HG03039 (cell line): ENCODE data around the gene KRTAP4-8.
"Not testable (repeated sequence)": the region's sequence is repeated elsewhere in the genome, so short reads cannot be mapped to it uniquely, and the experiment has no call there.

Experiments used
- ATAC-seq: cut with Tn5 transposase; IDR thresholded peaks from one replicate; pipeline ENCODE4 v1.9.1; 2021; ENCODE audit warnings: mild to moderate bottlenecking, moderate library complexity; ENCODE audit not compliant: unreplicated experiment

The KRTAP4-8 gene

GRCh38 chr17:41065829-41066624 lies 31.9 kb downstream of the KRTAP4-8 start, which contains the start of gene KRTAP2-4:
KRTAP2-4 (minus strand) TSS chr17:41065879; CDS start chr17:41065845, 34 bp downstream.
- ATAC-seq, result no peak

DNA sequence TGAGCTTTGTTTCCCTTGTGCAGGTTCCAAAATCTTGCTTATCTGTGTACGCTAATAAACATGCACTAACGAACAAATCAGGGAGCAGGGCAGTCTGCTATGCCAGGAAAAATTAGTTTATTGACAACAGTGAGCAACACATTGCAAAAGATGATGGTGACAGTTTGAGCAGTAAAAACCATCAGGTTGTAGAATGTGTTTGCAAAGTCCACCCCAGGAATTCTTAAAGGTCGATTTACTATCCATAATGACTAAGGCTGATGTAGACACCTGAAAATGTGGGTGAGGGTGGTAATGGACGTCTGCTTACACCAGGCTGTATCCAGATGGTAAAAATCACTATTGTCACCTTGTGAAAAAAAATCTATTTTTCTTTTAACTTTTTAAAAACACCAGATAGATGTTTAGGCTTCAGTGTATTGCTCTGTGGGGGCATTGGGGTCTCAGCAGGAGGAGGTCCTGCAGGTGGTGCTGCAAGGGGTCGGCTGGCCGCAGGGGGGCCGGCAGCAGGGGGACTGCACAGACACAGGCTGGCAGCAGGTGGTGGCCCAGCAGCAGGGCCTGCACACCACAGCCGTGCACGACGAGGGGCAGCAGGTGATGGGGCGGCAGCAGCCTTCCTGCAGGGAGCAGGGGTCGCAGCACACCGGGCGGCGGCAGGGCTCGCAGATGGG lies 32.8 kb downstream of the KRTAP4-8 start:
- ATAC-seq, result not testable (repeated sequence)

DNA sequence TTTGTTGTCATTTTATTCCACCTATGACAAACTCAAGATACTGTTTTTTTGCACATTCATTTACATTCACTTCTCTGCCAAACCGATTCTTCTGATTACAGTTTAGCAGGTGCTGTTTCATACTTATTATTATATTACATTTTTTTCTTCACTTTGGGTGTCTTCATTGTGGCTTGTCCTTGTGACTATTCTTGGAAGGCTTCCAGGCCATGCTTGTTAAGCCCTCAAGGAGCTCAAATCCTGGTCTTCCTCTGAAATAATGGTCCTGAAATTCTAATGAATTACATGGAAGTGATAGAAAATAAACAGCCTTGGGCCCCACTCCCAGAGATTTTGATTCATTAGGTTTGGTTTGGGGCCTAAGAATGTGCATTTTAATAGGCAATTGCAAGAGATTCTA lies 33.6 kb downstream of the KRTAP4-8 start:
- no peak for ATAC-seq

DNA sequence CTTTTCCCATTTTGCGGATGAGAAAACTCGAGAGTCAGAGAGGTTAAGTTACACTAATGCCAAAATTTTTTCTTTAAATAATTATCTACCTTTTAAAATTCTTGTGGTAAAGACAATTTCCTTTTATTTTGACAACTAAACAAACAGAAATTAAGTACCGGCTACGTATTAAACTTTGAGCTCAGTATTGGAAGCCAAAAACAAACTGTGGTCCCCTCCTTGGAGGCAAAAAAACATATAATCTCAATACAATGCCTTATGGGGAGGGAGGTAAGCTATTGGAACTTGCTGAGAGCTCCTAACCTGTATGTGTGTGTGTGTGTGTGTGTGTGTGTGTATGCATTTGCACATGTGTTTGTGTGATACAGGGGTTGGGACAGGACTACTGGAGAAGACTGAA lies 34.5 kb downstream of the KRTAP4-8 start:
- no peak for ATAC-seq

DNA sequence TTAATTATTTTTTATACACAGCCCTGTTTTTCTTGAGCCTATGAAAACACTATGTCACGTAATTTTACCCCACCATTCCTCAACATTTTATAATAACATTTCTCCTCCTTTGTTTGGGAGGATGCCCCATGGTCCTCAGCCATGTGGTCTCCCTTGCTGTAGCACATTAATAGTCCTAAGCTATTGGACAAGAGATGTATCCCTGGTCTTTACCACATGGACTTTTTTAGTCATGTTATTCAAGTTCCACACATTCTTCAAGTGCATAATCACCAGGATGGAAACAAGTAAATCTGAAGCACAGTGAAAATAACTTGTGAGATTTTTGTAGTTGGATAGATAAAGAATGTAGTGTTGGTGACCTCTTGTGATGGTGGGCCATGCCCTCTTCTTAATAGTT lies 36.0 kb downstream of the KRTAP4-8 start:
- no peak for ATAC-seq

DNA sequence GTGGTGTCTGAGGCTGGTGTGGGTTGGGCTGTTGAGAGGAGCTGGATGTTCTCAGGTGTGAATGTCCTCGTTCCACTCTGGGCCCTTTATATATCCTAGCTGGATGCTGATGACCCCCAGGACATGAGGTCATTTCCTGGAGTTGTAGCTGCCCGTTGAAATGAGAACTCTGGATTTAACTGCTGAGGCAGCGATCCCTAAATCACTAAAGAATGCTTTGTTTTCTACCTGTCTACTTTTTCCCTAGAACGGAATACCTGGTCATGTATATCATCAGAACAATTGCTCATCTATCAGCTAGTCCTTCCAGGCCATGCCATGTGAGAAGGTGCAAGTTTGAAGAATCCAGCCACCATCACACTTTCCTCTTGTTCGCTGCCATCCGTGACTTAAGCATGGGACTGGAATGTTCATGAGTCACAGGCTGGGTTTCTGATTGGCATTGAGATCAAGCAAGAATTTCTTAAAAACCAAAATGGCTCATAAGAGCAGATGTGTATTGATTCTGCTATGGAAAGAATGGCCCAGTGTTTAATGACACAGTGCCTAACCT lies 37.8 kb downstream of the KRTAP4-8 start, which contains the start of gene KRTAP2-3:
TSS of gene KRTAP2-3 (minus strand) at position 63 of the 553 bp plus-strand sequence. CDS start 64 bp downstream, outside the sequence.
- ATAC-seq, result no peak

GRCh38 chr17:41059276-41060051 lies 38.5 kb downstream of the KRTAP4-8 start:
- not testable (repeated sequence) for ATAC-seq

DNA sequence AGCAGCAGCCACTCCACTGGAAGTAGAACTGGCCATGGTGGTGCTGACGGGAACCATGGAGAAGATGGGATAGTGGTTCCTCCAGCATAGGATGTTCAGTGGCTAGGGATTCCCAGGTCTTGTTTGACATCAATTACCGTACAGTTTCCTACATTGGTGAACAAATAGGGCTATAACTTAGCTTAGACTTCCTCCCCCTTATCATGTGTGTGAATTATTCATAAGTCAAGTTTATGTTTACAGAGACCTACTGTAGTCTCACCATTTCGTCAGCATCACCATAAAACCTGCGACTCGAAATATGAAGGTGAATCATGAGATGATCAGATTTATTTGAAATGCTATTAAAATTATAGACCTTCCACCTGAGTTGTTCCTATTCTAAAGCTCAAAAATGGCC lies 39.2 kb downstream of the KRTAP4-8 start:
- ATAC-seq, result no peak

- no peak for ATAC-seq
These were observed 40.4 kb downstream of the KRTAP4-8 start for GRCh38 chr17:41057547-41057946.

GRCh38 chr17:41055130-41055529 lies 42.8 kb downstream of the KRTAP4-8 start, which contains the start of gene KRTAP2-2:
KRTAP2-2 (minus strand) TSS chr17:41055230; CDS start chr17:41055211, 19 bp downstream.
- not testable (repeated sequence) for ATAC-seq

- not testable (repeated sequence) for ATAC-seq
These were observed 43.4 kb downstream of the KRTAP4-8 start for GRCh38 chr17:41054556-41054955.

GRCh38 chr17:41054025-41054424 lies 43.9 kb downstream of the KRTAP4-8 start:
- no peak for ATAC-seq

DNA sequence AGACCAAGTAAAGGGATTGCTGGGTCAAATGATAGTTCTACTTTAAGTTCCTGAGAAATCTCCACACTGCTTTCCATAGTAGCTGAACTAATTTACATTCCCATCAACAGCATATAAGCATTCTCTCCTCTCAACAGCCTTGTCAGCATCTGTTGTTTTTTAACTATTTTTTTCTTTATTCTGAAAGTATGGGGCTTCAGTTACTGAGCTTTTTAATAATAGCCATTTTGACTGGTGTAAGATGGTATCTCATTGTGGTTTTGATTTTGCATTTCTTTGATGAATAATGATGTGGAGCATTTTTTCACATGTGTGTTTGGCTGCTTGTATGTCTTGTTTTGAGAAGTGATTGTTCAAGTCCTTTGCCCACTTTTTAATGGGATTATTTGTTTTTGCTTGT lies 45.4 kb downstream of the KRTAP4-8 start:
- ATAC-seq, result no peak

GRCh38 chr17:41049110-41049509 lies 48.8 kb downstream of the KRTAP4-8 start:
- no peak for ATAC-seq

GRCh38 chr17:41048441-41048840 lies 49.5 kb downstream of the KRTAP4-8 start:
- no peak for ATAC-seq
